Measurements from ENCODE around the gene FUOM. TPM values are rescaled to one million over a fixed set of nuclear protein-coding genes. Genes with fewer than 3 reads are reported as not detected.

Gene FUOM
- total RNA-seq, 4 donors from 2014 or later = 2.6 to 13.8 (median 2.9) TPM; not detected in 1

- no peak for TF ChIP-seq POLR2A (IDR thresholded peaks at IDR 0.05)
- H3K4me1 ChIP-seq = peaks cover 5 to 13% of the 10 kb centered on the region in 2 donors
- H3K27me3 ChIP-seq = no peaks in the 10 kb centered on the region
- no peak overlapping the region for H3K4me3 ChIP-seq
- H3K27ac ChIP-seq = no peak overlapping the region
- H3K9me3 ChIP-seq = no peaks in the 10 kb centered on the region
- intact Hi-C loops (cut with DNase I; ENCODE audit: low total_unique reads) = no loop called here
- DNase-seq = no peak
- H3K36me3 ChIP-seq = no peaks in the 10 kb centered on the region
These were observed 51.7 kb downstream of the FUOM start for GRCh38 chr10:133306097-133306476.

Small RNAs within 50 kb of the gene (microRNA-seq; reads per million reads assigned to microRNA genes)
- not detected for gene MIR3944 (ENCODE audit: borderline microRNAs expressed, borderline replicate concordance)

Small RNAs within 50 kb of the gene (small RNA-seq; reads per million reads assigned to genes)
- gene AL360181.4 = not detected
- not detected for gene BANF1P2
- not detected for gene MIR3944

Other genes starting within 250 kb of the FUOM start
- gene KNDC1, start 197.8 kb downstream of the FUOM start, total RNA-seq = 10 to 100 TPM in 1 of 4 donors, 1 to 10 TPM in 2, under 1 TPM in 1; under 0.01 to 12.5 (median 5.3) TPM
- not detected for gene UTF1, start 127.8 kb downstream of the FUOM start, total RNA-seq
- 1 to 10 TPM in 1 of 4 donors, under 1 TPM in 2, not detected in 1; 0.21 to 1.3 (median 0.51) TPM for gene VENTX, start 120.2 kb downstream of the FUOM start, total RNA-seq
- gene ADAM8, start 81.2 kb downstream of the FUOM start, total RNA-seq = 1 to 10 TPM in 3 of 4 donors, not detected in 1; 5.1 to 7.6 (median 5.9) TPM
- gene TUBGCP2, start 49.1 kb downstream of the FUOM start, total RNA-seq = 10 to 100 TPM; 26.8 to 61.9 (median 44.4) TPM
- gene ZNF511, start 49.1 kb downstream of the FUOM start, total RNA-seq = 10 to 100 TPM; 23.1 to 45.5 (median 30.0) TPM
- under 1 TPM in 1 of 4 donors, not detected in 3; 0.69 TPM for gene CALY, start 21.1 kb downstream of the FUOM start, total RNA-seq
- not detected for gene PRAP1, start 10.6 kb downstream of the FUOM start, total RNA-seq
- 10 to 100 TPM; 28.2 to 48.8 (median 45.1) TPM for gene ECHS1, start 15.3 kb upstream of the FUOM start, total RNA-seq
- 1 to 10 TPM; 2.0 to 9.3 (median 6.7) TPM for gene PAOX, start 21.2 kb upstream of the FUOM start, total RNA-seq
- gene MTG1, start 36.1 kb upstream of the FUOM start, total RNA-seq = 10 to 100 TPM; 14.6 to 50.1 (median 32.6) TPM
- gene SPRN, start 66.6 kb upstream of the FUOM start, total RNA-seq = under 1 TPM in 1 of 4 donors, not detected in 3; 0.62 TPM
- 1 to 10 TPM; 1.8 to 9.5 (median 6.1) TPM for gene SCART1, start 95.9 kb upstream of the FUOM start, total RNA-seq
- 1 to 10 TPM in 2 of 4 donors, under 1 TPM in 2; 0.29 to 6.9 (median 1.1) TPM for gene CYP2E1, start 169.3 kb upstream of the FUOM start, total RNA-seq
- gene SYCE1, start 207.6 kb upstream of the FUOM start, total RNA-seq = 1 to 10 TPM in 1 of 4 donors, not detected in 3; 1.0 TPM

Measured in uterus (tissue), 4 donors.